Endometrial microvascular endothelial cells (primary cell): ENCODE results near the gene TBX15. TPM values are rescaled to one million over a fixed set of nuclear protein-coding genes. Genes with fewer than 3 reads are reported as not detected.

Experiments used
- in situ Hi-C: cut with HindIII; loops from 2 replicates; pipeline ENCODE4 v1.10.0; 2017; ENCODE audit warnings: low sequenced_read_pairs, low pct_unique_long_range_greater_than_20kb; ENCODE audit errors: inconsistent ontology term
- total RNA-seq: library from RNA; depleted of rRNA; stranded (reverse); fragments of >200 nt; gene quantifications from one replicate; pipeline ENCODE4 v1.2.3, GENCODE V29; 2015; ENCODE audit errors: inconsistent ontology term

The TBX15 gene
- total RNA-seq, 1 donor from 2014 or later: not detected

DNA sequence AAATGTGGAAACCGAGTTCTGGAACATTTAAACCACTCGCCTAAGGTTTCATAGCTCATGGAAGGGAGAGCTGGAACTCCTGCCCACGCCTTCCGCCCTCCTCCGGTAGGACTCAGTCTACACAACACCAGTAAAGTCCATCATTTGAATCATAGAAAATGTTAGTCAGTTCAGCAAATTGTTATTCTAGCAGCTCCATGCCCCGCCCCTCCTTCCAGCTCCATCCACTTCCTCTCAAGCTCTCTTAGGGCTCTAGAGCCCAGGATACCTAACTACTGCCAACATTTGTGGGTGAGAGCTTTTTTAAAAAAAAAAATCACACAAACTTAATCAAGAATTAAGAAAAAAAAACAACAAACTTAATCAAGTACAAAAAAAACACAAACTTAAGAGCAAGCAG lies 121.8 kb downstream of the TBX15 start:
- in situ Hi-C loops: no loop called here

DNA sequence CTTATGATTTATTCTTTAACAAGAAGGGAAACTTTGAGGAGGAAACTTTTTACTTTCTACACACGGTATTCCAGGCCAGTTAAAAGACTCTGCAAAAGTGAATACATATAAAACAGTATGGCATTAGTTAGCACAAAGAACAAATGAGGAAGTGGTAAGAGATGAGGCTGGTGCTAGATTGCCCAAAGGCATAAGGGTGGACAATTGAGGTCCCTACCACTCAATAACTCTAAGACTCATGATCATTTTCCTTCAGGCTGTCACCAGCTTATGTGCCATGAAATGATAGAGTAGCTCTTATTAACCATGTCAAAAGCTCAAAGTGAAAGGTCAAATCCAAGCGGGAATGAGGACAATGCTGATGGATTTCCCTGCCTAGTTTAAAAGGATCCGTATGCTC lies 124.5 kb downstream of the TBX15 start:
- in situ Hi-C loops: no loop called here

DNA sequence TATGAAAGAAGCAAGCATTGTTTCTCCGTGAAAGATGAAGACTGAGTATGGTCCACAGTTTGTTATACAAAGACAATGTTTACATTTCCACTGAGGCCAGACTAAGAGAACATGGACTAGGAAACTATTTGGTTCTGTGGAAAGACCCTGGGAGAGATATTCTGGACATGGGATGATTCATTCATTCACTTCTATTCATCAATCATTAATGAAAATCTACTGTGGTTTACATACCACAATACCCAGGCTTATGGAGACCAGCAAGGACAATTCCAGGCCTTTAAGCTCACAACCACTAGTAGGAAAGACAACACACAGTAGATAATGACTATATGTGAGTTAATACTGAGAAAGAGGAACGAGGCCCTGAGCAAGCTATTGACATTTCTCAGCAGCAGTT lies 125.4 kb downstream of the TBX15 start:
- in situ Hi-C loops: no loop called here

DNA sequence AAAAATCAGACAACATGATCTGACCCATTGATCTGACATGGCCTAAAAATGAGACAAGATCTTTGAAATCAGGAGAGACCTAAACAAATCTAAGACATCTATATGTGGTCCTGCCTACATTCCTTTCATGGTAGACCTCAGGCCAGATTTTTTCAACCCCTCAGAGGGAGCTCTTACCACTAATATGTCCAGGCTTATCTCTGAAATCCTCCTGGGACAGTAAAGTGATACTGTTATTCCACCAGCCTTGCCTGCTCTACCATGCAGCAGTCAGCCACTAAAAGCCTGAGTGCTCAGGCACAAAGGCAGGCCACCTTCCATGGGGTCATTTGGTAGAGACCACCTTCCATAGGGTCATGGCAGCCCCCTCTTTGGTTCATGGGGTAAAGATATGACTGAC lies 126.9 kb downstream of the TBX15 start:
- in situ Hi-C loops: no loop called here

DNA sequence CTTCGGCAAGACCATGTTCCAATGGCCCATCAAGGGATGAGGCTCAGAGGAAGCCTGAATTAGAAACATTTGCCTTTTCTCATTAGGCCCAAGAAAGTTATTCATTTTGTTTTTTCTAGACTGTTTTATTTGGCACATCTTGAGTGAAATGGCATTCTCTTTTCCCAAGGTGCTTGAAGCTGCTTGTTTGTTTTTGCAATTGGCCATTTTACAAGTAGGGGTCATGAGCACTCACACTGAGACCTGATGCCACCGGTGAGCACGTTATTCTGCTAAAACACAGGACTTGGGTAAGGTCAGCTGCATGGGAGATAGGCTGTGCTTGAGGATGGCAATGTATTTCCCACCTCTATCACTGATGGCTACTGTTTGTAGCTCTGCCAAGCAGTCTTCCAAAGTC lies 128.1 kb downstream of the TBX15 start:
- in situ Hi-C loops: no loop called here

DNA sequence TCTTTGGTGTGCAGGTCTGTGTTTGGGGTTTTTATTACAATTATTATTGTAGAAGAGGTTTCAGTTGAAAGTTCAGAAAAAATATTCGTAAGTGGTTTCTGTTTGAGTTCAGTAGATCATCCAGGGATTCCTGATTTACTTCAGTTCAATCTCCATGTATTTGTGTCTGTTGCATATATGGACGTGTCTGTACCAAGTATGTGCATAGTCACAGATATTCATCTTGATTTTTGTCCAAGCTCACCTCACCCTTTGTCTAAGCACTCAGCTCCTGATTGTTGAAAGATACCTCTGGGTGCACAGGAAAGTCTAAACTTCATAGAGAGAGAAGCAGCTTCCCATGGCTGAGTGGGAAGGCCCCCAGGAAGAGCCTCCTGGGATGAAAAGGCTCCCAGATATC lies 141.7 kb downstream of the TBX15 start:
- in situ Hi-C loops: no loop called here

DNA sequence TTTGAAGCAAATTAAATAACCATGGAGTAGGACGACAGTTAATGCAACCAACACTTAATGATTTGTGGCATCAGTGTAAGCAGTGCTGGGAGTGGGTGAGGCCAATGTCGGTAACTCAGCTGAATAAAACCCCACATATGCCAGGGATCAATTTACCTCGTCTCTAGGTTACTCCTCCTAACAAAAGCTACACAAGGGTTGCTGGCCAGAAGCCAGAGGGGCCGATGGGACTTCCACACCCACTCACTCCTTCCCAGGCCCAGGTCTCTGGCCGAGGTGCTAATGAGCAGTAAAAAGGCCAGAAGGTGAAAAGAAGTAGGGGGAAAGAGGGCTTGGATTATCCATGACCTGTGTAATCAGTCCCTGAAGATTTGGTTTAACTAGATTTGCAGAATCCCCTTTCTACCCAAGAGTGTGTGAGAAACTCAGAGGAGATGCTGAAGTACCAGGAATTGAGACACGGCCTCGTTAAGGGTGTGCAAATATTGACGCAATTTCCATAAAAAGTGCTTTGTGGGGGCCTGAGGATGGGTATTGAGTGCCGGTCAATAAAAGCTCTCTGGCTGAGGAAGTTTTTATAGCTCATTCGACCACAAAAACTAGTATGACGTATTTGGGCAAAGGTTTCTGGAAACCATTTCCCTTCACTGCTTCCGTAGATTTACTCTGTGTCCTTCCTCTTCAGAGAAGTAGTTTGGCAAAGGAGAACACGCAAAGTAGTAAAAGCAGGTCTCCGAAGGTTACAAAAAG lies 145.5 kb downstream of the TBX15 start:
- in situ Hi-C loops: no loop called here

DNA sequence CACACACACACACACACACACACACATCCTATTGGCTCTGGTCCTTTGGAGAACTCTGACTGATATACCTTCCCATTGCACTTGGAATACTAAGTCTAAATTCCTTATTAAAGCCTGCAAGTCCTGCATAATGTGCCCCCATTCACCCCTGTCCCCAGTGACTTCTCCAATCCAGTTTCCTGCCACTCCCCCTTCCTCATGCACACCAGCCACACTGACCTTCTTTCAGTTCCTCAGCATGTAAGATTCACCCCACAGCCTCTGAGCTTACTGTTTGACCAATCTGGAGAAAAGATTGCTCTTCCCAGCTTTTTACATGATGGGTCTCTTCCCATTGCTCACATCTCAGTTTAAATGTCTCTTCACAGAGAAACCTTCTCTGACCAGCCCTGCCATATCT lies 146.6 kb downstream of the TBX15 start:
- in situ Hi-C loops: no loop called here

Other genes with a start within 250 kb of the TBX15 start
- 13.2 TPM for gene WARS2, start 152.3 kb upstream of the TBX15 start, total RNA-seq